ENCODE results near the gene LIMCH1.

Gene LIMCH1

GRCh38 chr4:41656572-41657520 lies 118.9 kb downstream of the LIMCH1 start:
- H3K4me1 ChIP-seq (ENCODE audit: control insufficient read depth, insufficient read depth, low read length): peaks cover 6% of the 10 kb centered on the region
- no peak overlapping the region for H3K9ac ChIP-seq (ENCODE audit: low read length)
- no peak overlapping the region for H3K4me3 ChIP-seq (ENCODE audit: low read depth, low read length)
- H3K27ac ChIP-seq (ENCODE audit: low read depth, low read length): no peak overlapping the region
- H3K9me3 ChIP-seq (ENCODE audit: control insufficient read depth, insufficient read depth, low read depth, low read length): no peaks in the 10 kb centered on the region
- H3K27me3 ChIP-seq (ENCODE audit: control insufficient read depth, insufficient read depth, low read length): no peaks in the 10 kb centered on the region
- H3K36me3 ChIP-seq (ENCODE audit: control insufficient read depth, insufficient read depth, low read length): no peaks in the 10 kb centered on the region

GRCh38 chr4:41657561-41657960 lies 119.6 kb downstream of the LIMCH1 start:
- no peak overlapping the region for H3K27ac ChIP-seq (ENCODE audit: low read depth, low read length)
- no peaks in the 10 kb centered on the region for H3K9me3 ChIP-seq (ENCODE audit: control insufficient read depth, insufficient read depth, low read depth, low read length)
- no peak overlapping the region for H3K4me3 ChIP-seq (ENCODE audit: low read depth, low read length)
- H3K9ac ChIP-seq (ENCODE audit: low read length): no peak overlapping the region
- H3K36me3 ChIP-seq (ENCODE audit: control insufficient read depth, insufficient read depth, low read length): no peaks in the 10 kb centered on the region
- H3K27me3 ChIP-seq (ENCODE audit: control insufficient read depth, insufficient read depth, low read length): no peaks in the 10 kb centered on the region
- peaks cover 6% of the 10 kb centered on the region for H3K4me1 ChIP-seq (ENCODE audit: control insufficient read depth, insufficient read depth, low read length)

- H3K4me3 ChIP-seq (ENCODE audit: low read depth, low read length): no peak overlapping the region
- H3K27ac ChIP-seq (ENCODE audit: low read depth, low read length): no peak overlapping the region
- H3K9ac ChIP-seq (ENCODE audit: low read length): no peak overlapping the region
- no peaks in the 10 kb centered on the region for H3K9me3 ChIP-seq (ENCODE audit: control insufficient read depth, insufficient read depth, low read depth, low read length)
- no peaks in the 10 kb centered on the region for H3K27me3 ChIP-seq (ENCODE audit: control insufficient read depth, insufficient read depth, low read length)
- H3K36me3 ChIP-seq (ENCODE audit: control insufficient read depth, insufficient read depth, low read length): no peaks in the 10 kb centered on the region
- peaks cover 6% of the 10 kb centered on the region for H3K4me1 ChIP-seq (ENCODE audit: control insufficient read depth, insufficient read depth, low read length)
These were observed 120.2 kb downstream of the LIMCH1 start for GRCh38 chr4:41658163-41658562.

DNA sequence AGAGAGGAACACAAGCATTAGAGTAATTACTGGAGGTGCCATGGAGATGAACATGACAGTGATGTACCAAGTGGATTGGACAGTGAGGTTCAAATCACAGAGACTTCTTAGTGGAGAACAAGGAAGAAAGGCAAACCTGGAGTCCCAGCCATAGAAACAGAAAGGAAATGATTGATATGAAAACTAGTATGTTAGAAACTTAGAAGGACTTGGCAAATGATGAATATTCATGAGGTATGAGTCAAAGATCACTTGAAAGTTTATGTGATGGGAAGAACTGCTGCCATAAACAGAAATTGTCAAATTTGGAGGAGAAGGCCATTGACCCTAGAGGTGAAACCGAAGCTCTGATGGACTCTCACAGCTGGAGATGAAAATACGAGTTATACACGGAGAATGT lies 122.4 kb downstream of the LIMCH1 start:
- Histone ChIP-seq H3K9me3 (ENCODE audit: control insufficient read depth, insufficient read depth, low read depth, low read length) (no peaks in the 10 kb centered on the region), H3K9ac (ENCODE audit: low read length) (no peak overlapping the region), H3K4me1 (ENCODE audit: control insufficient read depth, insufficient read depth, low read length) (peaks cover 6% of the 10 kb centered on the region), H3K27me3 (ENCODE audit: control insufficient read depth, insufficient read depth, low read length) (no peaks in the 10 kb centered on the region), H3K27ac (ENCODE audit: low read depth, low read length) (no peak overlapping the region), H3K4me3 (ENCODE audit: low read depth, low read length) (no peak overlapping the region), H3K36me3 (ENCODE audit: control insufficient read depth, insufficient read depth, low read length) (no peaks in the 10 kb centered on the region)

DNA sequence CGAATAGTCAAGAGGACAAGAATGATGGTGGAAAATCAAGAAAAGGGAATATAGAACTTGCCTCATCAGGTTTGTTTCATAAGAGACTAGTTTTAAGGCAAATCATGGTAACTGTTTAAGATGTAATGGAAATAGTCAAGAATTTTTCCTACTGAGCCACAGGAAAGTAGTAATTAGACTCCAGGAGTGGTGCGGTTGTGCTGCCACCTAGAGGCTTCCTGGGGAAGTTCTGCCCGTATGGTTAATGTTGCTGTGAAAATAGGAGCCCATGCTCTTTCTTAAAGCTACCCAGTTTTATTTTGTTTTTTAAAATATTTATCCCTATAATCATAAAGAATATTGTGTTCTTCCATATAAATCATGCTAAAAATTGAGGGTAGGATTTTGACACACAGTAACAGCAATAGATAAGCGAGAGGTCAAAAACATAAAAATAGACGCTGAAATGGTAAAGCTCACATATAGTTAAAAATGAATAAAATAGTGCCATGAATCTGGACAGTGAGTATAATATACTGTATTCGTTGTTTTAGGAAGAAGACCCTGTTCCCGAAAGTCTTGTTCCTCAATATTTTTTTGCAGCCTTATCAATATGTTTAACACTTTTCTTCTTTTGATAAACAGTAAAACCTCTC lies 123.6 kb downstream of the LIMCH1 start:
- Histone ChIP-seq H3K27ac (ENCODE audit: low read depth, low read length) (no peak overlapping the region), H3K4me3 (ENCODE audit: low read depth, low read length) (no peak overlapping the region), H3K27me3 (ENCODE audit: control insufficient read depth, insufficient read depth, low read length) (no peaks in the 10 kb centered on the region), H3K4me1 (ENCODE audit: control insufficient read depth, insufficient read depth, low read length) (peaks cover 6% of the 10 kb centered on the region), H3K9me3 (ENCODE audit: control insufficient read depth, insufficient read depth, low read depth, low read length) (no peaks in the 10 kb centered on the region), H3K9ac (ENCODE audit: low read length) (no peak overlapping the region), H3K36me3 (ENCODE audit: control insufficient read depth, insufficient read depth, low read length) (no peaks in the 10 kb centered on the region)

DNA sequence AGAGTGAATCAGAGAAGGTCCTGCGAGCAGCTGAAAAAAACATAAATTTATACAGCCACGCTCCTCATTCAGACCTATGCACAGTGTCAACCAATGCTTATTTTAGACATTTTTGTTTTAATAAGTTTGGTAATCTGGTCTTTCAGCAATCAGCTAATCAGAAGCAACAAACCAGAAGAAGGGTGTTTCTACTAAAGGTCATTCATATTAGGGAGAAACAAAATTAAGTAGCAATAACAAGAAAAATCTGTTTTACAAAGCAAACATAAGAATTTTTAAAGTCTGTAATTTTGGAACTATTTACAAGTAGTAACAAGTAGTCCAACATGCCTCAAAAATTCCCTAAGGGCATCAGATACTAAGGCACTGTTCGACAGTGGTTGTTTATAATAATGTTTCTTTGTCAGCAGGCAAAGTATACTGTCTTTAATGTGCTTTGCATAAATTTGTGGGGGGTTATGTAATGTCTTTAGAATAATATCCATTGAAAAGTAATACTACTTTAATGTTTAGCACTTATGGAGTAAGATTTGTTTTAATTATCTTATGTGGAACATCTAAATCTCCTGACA lies 127.8 kb downstream of the LIMCH1 start:
- no peaks in the 10 kb centered on the region for H3K27me3 ChIP-seq (ENCODE audit: control insufficient read depth, insufficient read depth, low read length)
- no peak overlapping the region for H3K9ac ChIP-seq (ENCODE audit: low read length)
- no peaks in the 10 kb centered on the region for H3K9me3 ChIP-seq (ENCODE audit: control insufficient read depth, insufficient read depth, low read depth, low read length)
- no peak overlapping the region for H3K27ac ChIP-seq (ENCODE audit: low read depth, low read length)
- H3K4me3 ChIP-seq (ENCODE audit: low read depth, low read length): no peak overlapping the region
- no peaks in the 10 kb centered on the region for H3K36me3 ChIP-seq (ENCODE audit: control insufficient read depth, insufficient read depth, low read length)
- no peaks in the 10 kb centered on the region for H3K4me1 ChIP-seq (ENCODE audit: control insufficient read depth, insufficient read depth, low read length)

GRCh38 chr4:41668024-41668423 lies 130.1 kb downstream of the LIMCH1 start:
- Histone ChIP-seq H3K4me1 (ENCODE audit: control insufficient read depth, insufficient read depth, low read length) (peaks cover 1% of the 10 kb centered on the region), H3K27ac (ENCODE audit: low read depth, low read length) (no peak overlapping the region), H3K27me3 (ENCODE audit: control insufficient read depth, insufficient read depth, low read length) (no peaks in the 10 kb centered on the region), H3K9me3 (ENCODE audit: control insufficient read depth, insufficient read depth, low read depth, low read length) (no peaks in the 10 kb centered on the region), H3K36me3 (ENCODE audit: control insufficient read depth, insufficient read depth, low read length) (no peaks in the 10 kb centered on the region), H3K4me3 (ENCODE audit: low read depth, low read length) (no peak overlapping the region), H3K9ac (ENCODE audit: low read length) (no peak overlapping the region)

DNA sequence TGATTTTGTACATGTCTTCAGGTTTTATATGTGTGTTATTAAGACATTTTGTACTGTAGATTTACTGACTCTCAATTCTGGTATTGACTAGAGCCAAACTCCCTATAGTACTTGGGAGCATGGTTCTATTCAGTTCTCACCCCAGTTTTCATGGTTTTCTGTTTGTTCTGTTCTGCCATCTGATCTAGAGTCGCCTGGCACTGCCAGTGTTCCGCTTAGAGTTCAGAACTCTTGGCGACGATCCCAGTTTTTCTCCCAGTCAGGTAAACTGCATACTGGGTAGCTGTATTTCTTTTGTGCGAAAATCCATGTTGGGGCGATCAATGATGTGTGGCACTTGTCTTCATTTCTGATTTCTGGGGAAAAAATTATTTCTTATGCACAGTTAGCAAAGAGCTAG lies 132.6 kb downstream of the LIMCH1 start:
- peaks cover 9% of the 10 kb centered on the region for H3K4me1 ChIP-seq (ENCODE audit: control insufficient read depth, insufficient read depth, low read length)

GRCh38 chr4:41670982-41671381 lies 133.0 kb downstream of the LIMCH1 start:
- no peaks in the 10 kb centered on the region for H3K27me3 ChIP-seq (ENCODE audit: control insufficient read depth, insufficient read depth, low read length)
- H3K9ac ChIP-seq (ENCODE audit: low read length): no peak overlapping the region
- H3K4me1 ChIP-seq (ENCODE audit: control insufficient read depth, insufficient read depth, low read length): peaks cover 9% of the 10 kb centered on the region
- H3K36me3 ChIP-seq (ENCODE audit: control insufficient read depth, insufficient read depth, low read length): no peaks in the 10 kb centered on the region
- no peak overlapping the region for H3K27ac ChIP-seq (ENCODE audit: low read depth, low read length)
- no peaks in the 10 kb centered on the region for H3K9me3 ChIP-seq (ENCODE audit: control insufficient read depth, insufficient read depth, low read depth, low read length)
- no peak overlapping the region for H3K4me3 ChIP-seq (ENCODE audit: low read depth, low read length)

More for the DNA sequence above, 132.6 kb downstream of the LIMCH1 start:
- no peaks in the 10 kb centered on the region for H3K27me3 ChIP-seq (ENCODE audit: control insufficient read depth, insufficient read depth, low read length)
- no peaks in the 10 kb centered on the region for H3K36me3 ChIP-seq (ENCODE audit: control insufficient read depth, insufficient read depth, low read length)
- H3K9me3 ChIP-seq (ENCODE audit: control insufficient read depth, insufficient read depth, low read depth, low read length): no peaks in the 10 kb centered on the region
- H3K4me3 ChIP-seq (ENCODE audit: low read depth, low read length): no peak overlapping the region
- H3K9ac ChIP-seq (ENCODE audit: low read length): no peak overlapping the region
- no peak overlapping the region for H3K27ac ChIP-seq (ENCODE audit: low read depth, low read length)

- Histone ChIP-seq H3K27me3 (ENCODE audit: control insufficient read depth, insufficient read depth, low read length) (no peaks in the 10 kb centered on the region), H3K27ac (ENCODE audit: low read depth, low read length) (no peak overlapping the region), H3K4me3 (ENCODE audit: low read depth, low read length) (no peak overlapping the region), H3K9ac (ENCODE audit: low read length) (no peak overlapping the region), H3K36me3 (ENCODE audit: control insufficient read depth, insufficient read depth, low read length) (no peaks in the 10 kb centered on the region), H3K4me1 (ENCODE audit: control insufficient read depth, insufficient read depth, low read length) (peaks cover 6% of the 10 kb centered on the region), H3K9me3 (ENCODE audit: control insufficient read depth, insufficient read depth, low read depth, low read length) (no peaks in the 10 kb centered on the region)
These were observed 140.3 kb downstream of the LIMCH1 start for GRCh38 chr4:41678086-41678816.

Measured in HUES6 (cell line).